Measurements from ENCODE around the gene IFI27L1. TPM values are rescaled to one million over a fixed set of nuclear protein-coding genes. Genes with fewer than 3 reads are reported as not detected.

IFI27L1 gene
- total RNA-seq, 1 donor from 2014 or later: 24.7 TPM

GRCh38 chr14:94124582-94125377 is 43.7 kb downstream of the IFI27L1 start:
- no peak for DNase-seq (ENCODE audit: low read depth)
- Histone ChIP-seq H3K36me3 (ENCODE audit: control insufficient read depth, insufficient read depth, low read length) (no peaks in the 10 kb centered on the region), H3K4me3 (ENCODE audit: low read depth, low read length) (no peak overlapping the region), H3K27me3 (ENCODE audit: control insufficient read depth, insufficient read depth, low read length) (peaks cover 2% of the 10 kb centered on the region)
- TF ChIP-seq CTCF (IDR thresholded peaks at IDR 0.05; ENCODE audit: insufficient read depth, low read length, poor library complexity, severe bottlenecking): no peak

- DNase-seq (ENCODE audit: low read depth): no peak
- no peaks in the 10 kb centered on the region for H3K36me3 ChIP-seq (ENCODE audit: control insufficient read depth, insufficient read depth, low read length)
- TF ChIP-seq CTCF (IDR thresholded peaks at IDR 0.05; ENCODE audit: insufficient read depth, low read length, poor library complexity, severe bottlenecking): no peak
- H3K27me3 ChIP-seq (ENCODE audit: control insufficient read depth, insufficient read depth, low read length): peaks cover 2% of the 10 kb centered on the region
- no peak overlapping the region for H3K4me3 ChIP-seq (ENCODE audit: low read depth, low read length)
Observed at GRCh38 chr14:94125659-94126418, 44.7 kb downstream of the IFI27L1 start.

- H3K36me3 ChIP-seq (ENCODE audit: control insufficient read depth, insufficient read depth, low read length): no peaks in the 10 kb centered on the region
- no peak for DNase-seq (ENCODE audit: low read depth)
- H3K27me3 ChIP-seq (ENCODE audit: control insufficient read depth, insufficient read depth, low read length): peaks cover 2% of the 10 kb centered on the region
- no peak for TF ChIP-seq CTCF (IDR thresholded peaks at IDR 0.05; ENCODE audit: insufficient read depth, low read length, poor library complexity, severe bottlenecking)
- no peak overlapping the region for H3K4me3 ChIP-seq (ENCODE audit: low read depth, low read length)
Observed at GRCh38 chr14:94126419-94126677, 45.2 kb downstream of the IFI27L1 start.

- TF ChIP-seq CTCF (IDR thresholded peaks at IDR 0.05; ENCODE audit: insufficient read depth, low read length, poor library complexity, severe bottlenecking): no peak
- no peak for DNase-seq (ENCODE audit: low read depth)
- H3K36me3 ChIP-seq (ENCODE audit: control insufficient read depth, insufficient read depth, low read length): no peaks in the 10 kb centered on the region
- H3K27me3 ChIP-seq (ENCODE audit: control insufficient read depth, insufficient read depth, low read length): no peaks in the 10 kb centered on the region
- no peak overlapping the region for H3K4me3 ChIP-seq (ENCODE audit: low read depth, low read length)
Observed at GRCh38 chr14:94126800-94127199, 45.7 kb downstream of the IFI27L1 start.

- H3K27me3 ChIP-seq (ENCODE audit: control insufficient read depth, insufficient read depth, low read length): no peaks in the 10 kb centered on the region
- TF ChIP-seq CTCF (IDR thresholded peaks at IDR 0.05; ENCODE audit: insufficient read depth, low read length, poor library complexity, severe bottlenecking): no peak
- no peak overlapping the region for H3K4me3 ChIP-seq (ENCODE audit: low read depth, low read length)
- DNase-seq (ENCODE audit: low read depth): no peak
- H3K36me3 ChIP-seq (ENCODE audit: control insufficient read depth, insufficient read depth, low read length): no peaks in the 10 kb centered on the region
Observed at GRCh38 chr14:94127330-94127729, 46.2 kb downstream of the IFI27L1 start.
